22Rv1 (cell line): Measurements from ENCODE around the gene FILIP1.

ENCODE experiments used
- CTCF ChIP-seq: fragments of 450-650 bp; IDR thresholded peaks from 2 replicates; pipeline ENCODE4 v1.5.1; 2017; ENCODE audit warnings: mild to moderate bottlenecking
- ZFX ChIP-seq: fragments of 450-650 bp; IDR thresholded peaks from 2 replicates; pipeline ENCODE4 v1.6.1; 2017; ENCODE audit warnings: antibody characterized with exemption, borderline replicate concordance

DNA sequence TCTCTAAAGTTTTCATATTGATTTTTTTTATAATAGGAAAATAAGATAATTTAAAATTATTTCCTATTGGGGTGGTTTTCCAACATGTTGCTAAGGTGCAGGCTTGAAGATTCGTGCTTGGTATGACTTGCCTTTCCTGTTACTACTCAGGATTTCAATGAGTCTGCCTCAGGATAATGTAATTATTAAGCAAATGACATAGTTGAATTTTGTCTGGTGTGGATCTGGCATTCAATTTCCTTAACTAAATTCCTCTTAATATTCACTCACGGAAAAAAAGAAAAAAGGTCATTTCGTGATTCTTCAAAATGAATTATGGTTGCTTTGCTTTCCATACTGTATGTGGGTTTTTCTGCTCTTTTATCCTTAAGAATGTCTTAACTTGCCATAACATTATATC is 9.3 kb upstream of the FILIP1 start:
- TF ChIP-seq CTCF (no peak), ZFX (no peak)
